Transverse colon (tissue), 4 donors: Measurements from ENCODE around the gene MGAT5.

Experiments
- EP300 ChIP-seq: sonication (generic); formaldehyde crosslinking; IDR thresholded peaks from one replicate; pipeline ENCODE4 v1.6.1; 2017; ENCODE audit warnings: antibody characterized with exemption, low read depth
- POLR2A ChIP-seq: fragments of 450-650 bp; IDR thresholded peaks from one replicate; pipeline ENCODE4 v1.6.1; 2016; ENCODE audit warnings: antibody characterized with exemption, mild to moderate bottlenecking, moderate library complexity
- POLR2AphosphoS5 ChIP-seq, 3 donors: sonication (generic); formaldehyde crosslinking; IDR thresholded peaks; one replicate each; pipeline ENCODE4 v1.6.1; 2016; ENCODE audit warnings: antibody characterized with exemption in 3 of 3
- TF ChIP-seq, protein P1 (sequence below), 5 experiments: fragments of 200-600 bp in 3 of 5; fragments of 450-650 bp in 2 of 5; sonication (generic) in 3 of 5; IDR thresholded peaks; 1 replicate in 2 of 5; 2 replicates in 3 of 5; pipeline ENCODE4 v1.5.1; 2016 to 2017; ENCODE audit warnings: antibody characterized with exemption in 5 of 5, inconsistent platforms in 3 of 5, mild to moderate bottlenecking in 2 of 5, moderate library complexity in 1 of 5

DNA sequence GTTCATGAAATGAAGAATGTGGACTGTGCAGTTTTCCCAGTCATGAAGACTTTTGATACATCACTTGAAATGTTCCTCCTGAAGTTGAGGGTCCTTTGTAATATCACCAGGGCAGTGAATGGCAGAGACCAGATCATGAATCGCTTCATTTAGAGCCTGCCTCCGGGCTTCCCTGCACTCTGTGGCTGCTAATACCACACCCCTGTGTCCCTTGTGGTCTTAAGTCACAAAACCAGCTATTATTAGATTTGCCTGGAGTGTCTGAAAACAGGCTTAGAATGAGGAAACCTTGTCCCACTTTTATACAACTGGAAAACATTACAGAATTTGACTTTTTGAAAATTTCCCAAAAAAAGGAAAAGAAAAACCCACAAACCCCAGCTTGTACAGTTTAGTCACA lies 147.9 kb downstream of the MGAT5 start:
- TF ChIP-seq, protein P1, sequence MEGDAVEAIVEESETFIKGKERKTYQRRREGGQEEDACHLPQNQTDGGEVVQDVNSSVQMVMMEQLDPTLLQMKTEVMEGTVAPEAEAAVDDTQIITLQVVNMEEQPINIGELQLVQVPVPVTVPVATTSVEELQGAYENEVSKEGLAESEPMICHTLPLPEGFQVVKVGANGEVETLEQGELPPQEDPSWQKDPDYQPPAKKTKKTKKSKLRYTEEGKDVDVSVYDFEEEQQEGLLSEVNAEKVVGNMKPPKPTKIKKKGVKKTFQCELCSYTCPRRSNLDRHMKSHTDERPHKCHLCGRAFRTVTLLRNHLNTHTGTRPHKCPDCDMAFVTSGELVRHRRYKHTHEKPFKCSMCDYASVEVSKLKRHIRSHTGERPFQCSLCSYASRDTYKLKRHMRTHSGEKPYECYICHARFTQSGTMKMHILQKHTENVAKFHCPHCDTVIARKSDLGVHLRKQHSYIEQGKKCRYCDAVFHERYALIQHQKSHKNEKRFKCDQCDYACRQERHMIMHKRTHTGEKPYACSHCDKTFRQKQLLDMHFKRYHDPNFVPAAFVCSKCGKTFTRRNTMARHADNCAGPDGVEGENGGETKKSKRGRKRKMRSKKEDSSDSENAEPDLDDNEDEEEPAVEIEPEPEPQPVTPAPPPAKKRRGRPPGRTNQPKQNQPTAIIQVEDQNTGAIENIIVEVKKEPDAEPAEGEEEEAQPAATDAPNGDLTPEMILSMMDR (IDR thresholded peaks at IDR 0.05): no peak
- TF ChIP-seq EP300: no peak
- TF ChIP-seq POLR2A: no peak
- no peak for TF ChIP-seq POLR2AphosphoS5 (IDR thresholded peaks at IDR 0.05)
